ENCODE results near the gene TBCEL.

DNA sequence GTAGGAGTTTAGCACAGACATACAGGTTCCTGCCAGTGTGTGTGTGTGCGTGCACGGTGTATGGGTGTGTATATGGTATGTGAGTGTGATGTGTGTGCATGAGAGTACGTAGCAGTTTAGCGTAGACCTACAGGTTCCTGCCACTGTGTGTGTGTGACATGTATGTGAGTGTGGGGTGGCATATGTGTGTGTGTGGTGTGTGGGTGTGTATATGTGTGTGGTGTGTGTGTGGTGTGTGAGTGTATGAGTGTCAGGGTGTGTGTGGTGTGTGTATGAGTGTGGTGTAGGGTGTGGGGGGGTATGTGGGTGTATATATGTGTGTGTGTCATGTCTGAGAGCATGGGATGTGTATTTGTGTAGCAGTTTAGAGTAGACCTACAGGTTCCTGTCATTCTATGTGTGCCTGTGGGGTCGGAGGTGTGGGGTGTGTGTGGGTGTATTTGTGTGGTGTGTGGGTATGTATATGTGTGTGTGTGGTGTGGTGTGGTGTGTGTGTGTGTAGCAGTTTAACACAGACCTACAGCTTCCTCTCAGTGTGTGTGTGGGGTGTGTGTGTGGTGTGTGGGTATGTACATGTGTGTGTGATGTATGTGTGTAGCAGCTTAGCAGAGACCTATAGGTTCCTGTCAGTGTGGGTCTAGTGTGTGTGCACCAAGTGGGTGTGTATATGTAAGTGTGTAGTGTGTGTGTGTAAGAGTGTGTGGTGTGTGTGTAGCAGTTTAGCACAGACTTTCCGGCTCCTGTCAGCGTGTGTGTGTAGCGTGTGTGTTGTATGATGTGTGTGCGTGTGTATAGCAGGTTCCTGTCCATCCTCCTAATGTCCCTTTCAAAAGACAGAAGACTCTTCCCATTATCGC, 31.8 kb upstream of the TBCEL start:
- TF ChIP-seq ZNF274 (IDR thresholded peaks at IDR 0.05; ENCODE audit: low read depth, low read length) (no peak), YY1 (IDR thresholded peaks at IDR 0.05; ENCODE audit: insufficient read depth, insufficient read length) (no peak)
